B cell (primary cell): ENCODE results near the gene DLG1. TPM values are rescaled to one million over a fixed set of nuclear protein-coding genes. Genes with fewer than 3 reads are reported as not detected.

Source experiments
- ATAC-seq: fragments of 200-7000 bp; cut with Tn5 transposase; one replicate; pipeline ENCODE4 v1.10.0; 2021; ENCODE audit warnings: low read depth, mild to moderate bottlenecking, moderate number of reproducible peaks, moderate library complexity
- CTCF ChIA-PET: fragments of 350-600 bp; sonication (Branson Sonifier 250); formaldehyde crosslinking; loops from one replicate; lab custom pipeline; 2021; ENCODE audit warnings: antibody characterized with exemption, inconsistent platforms; lab: Charles Lee
- POLR2A ChIA-PET: fragments of 350-600 bp; sonication (Branson Sonifier 250); formaldehyde crosslinking; loops from one replicate; lab custom pipeline; 2021; ENCODE audit warnings: antibody characterized with exemption; lab: Charles Lee
- DNase-seq: peaks from one replicate; pipeline ENCODE4 v3.0.0; 2013
- H2AFZ ChIP-seq: 2 replicates; pipeline ENCODE4 v1.6.1; 2012; ENCODE audit warnings: mild to moderate bottlenecking, low read depth, low read length; ENCODE audit not compliant: insufficient read depth, poor library complexity, severe bottlenecking
- H3K27ac ChIP-seq, 2 donors: 1 replicate in 1 of 2; 2 replicates in 1 of 2; pipeline ENCODE4 v1.5.1; 2012 to 2013; ENCODE audit warnings: low read length in 2 of 2, mild to moderate bottlenecking in 2 of 2, moderate library complexity in 1 of 2
- H3K27me3 ChIP-seq, 4 experiments: fragments of 200-600 bp in 1 of 4; sonication (generic) in 1 of 4; replicated peaks in 1 of 4; 1 replicate in 2 of 4; 2 replicates in 2 of 4; pipeline versions ENCODE4 v1.6.1 to v1.7.0; 2013 to 2016; ENCODE audit warnings: low read length in 3 of 4, mild to moderate bottlenecking in 2 of 4, mixed read lengths in 1 of 4, moderate library complexity in 1 of 4; ENCODE audit not compliant: insufficient read depth in 4 of 4, control insufficient read depth in 3 of 4; ENCODE audit errors: control extremely low read depth in 1 of 4
- H3K36me3 ChIP-seq, 2 experiments: replicated peaks in 1 of 2; 1 replicate in 1 of 2; 2 replicates in 1 of 2; pipeline versions ENCODE4 v1.6.1 to v1.7.1; 2013; ENCODE audit warnings: low read length in 1 of 2; ENCODE audit not compliant: insufficient read depth in 2 of 2, control insufficient read depth in 1 of 2; ENCODE audit errors: control extremely low read depth in 1 of 2, extremely low read depth in 1 of 2
- H3K4me1 ChIP-seq, 2 donors: fragments of 200-600 bp in 1 of 2; sonication (generic) in 1 of 2; 1 replicate in 1 of 2; 2 replicates in 1 of 2; pipeline versions ENCODE4 v1.5.1 to v1.6.1; 2013 to 2017; ENCODE audit warnings: low read length in 2 of 2; ENCODE audit not compliant: control insufficient read depth in 2 of 2, insufficient read depth in 2 of 2
- H3K4me2 ChIP-seq: replicated peaks from 2 replicates; pipeline ENCODE3; 2012; ENCODE audit warnings: mild to moderate bottlenecking, low read depth, low read length; ENCODE audit not compliant: poor library complexity, severe bottlenecking
- H3K4me3 ChIP-seq, 5 experiments: fragments of 200-600 bp in 1 of 5; sonication (generic) in 1 of 5; 1 replicate in 3 of 5; 2 replicates in 2 of 5; pipeline versions ENCODE4 v1.5.1 to v1.7.0; 2011 to 2016; ENCODE audit warnings: low read length in 4 of 5, mild to moderate bottlenecking in 4 of 5, low read depth in 2 of 5, control low read depth in 1 of 5, moderate library complexity in 1 of 5; ENCODE audit not compliant: insufficient read depth in 1 of 5; ENCODE audit errors: control extremely low read depth in 1 of 5, extremely low read depth in 1 of 5
- H3K79me2 ChIP-seq: fragments of 200-600 bp; sonication (generic); one replicate; pipeline ENCODE4 v1.6.0; 2016; ENCODE audit warnings: low read length; ENCODE audit not compliant: control insufficient read depth, insufficient read depth
- H3K9ac ChIP-seq: fragments of 200-600 bp; sonication (generic); 2 replicates; pipeline ENCODE4 v1.6.1; 2017; ENCODE audit warnings: mild to moderate bottlenecking, low read length, moderate library complexity
- H3K9me3 ChIP-seq, 3 donors: one replicate each; pipeline versions ENCODE4 v1.6.1 to v1.7.1; 2013; ENCODE audit warnings: low read length in 2 of 3; ENCODE audit not compliant: control insufficient read depth in 2 of 3, insufficient read depth in 1 of 3; ENCODE audit errors: control extremely low read depth in 1 of 3
- H4K20me1 ChIP-seq: 2 replicates; pipeline ENCODE4 v1.6.0; 2012; ENCODE audit warnings: mild to moderate bottlenecking, low read length; ENCODE audit not compliant: insufficient read depth, control insufficient read depth, poor library complexity, severe bottlenecking
- H3K27ac Mint-ChIP-seq: one replicate; pipeline ENCODE4 v1.8.0; 2021; ENCODE audit warnings: mixed read lengths
- H3K27me3 Mint-ChIP-seq: one replicate; pipeline ENCODE4 v1.8.0; 2021; ENCODE audit warnings: mixed read lengths
- H3K4me1 Mint-ChIP-seq: one replicate; pipeline ENCODE4 v1.8.0; 2021; ENCODE audit warnings: mixed read lengths
- H3K4me3 Mint-ChIP-seq: one replicate; pipeline ENCODE4 v1.8.0; 2021; ENCODE audit warnings: mixed read lengths
- H3K9me3 Mint-ChIP-seq: one replicate; pipeline ENCODE4 v1.8.0; 2022; ENCODE audit warnings: mixed read lengths; ENCODE audit not compliant: insufficient read depth
- EZH2 ChIP-seq: IDR thresholded peaks from 2 replicates; pipeline ENCODE4 v1.6.1; 2012; ENCODE audit warnings: borderline replicate concordance, low read depth, mild to moderate bottlenecking, moderate library complexity, low read length; ENCODE audit not compliant: insufficient read depth, poor library complexity, severe bottlenecking
- WGBS: methylation state at CpG from one replicate; pipeline ENCODE4 v1.1.5; 2013; ENCODE audit warnings: missing lambda C conversion rate; ENCODE audit not compliant: insufficient coverage; 5-methylcytosine and 5-hydroxymethylcytosine counted together
- intact Hi-C: fragments of 100-400 bp; cut with micrococcal nuclease; formaldehyde crosslinking; loops from one replicate; pipeline ENCODE4 v1.10.0; 2022
- polyA plus RNA-seq: library from polyadenylated mRNA; depleted of rRNA; stranded (reverse); fragments of >200 nt; gene quantifications from 2 replicates; pipeline ENCODE4 v1.2.3, GENCODE V29; 2012
- total RNA-seq, 2 donors: library from RNA; stranded (reverse); fragments of 120-200 nt in 1 of 2; gene quantifications; 1 replicate in 1 of 2; 2 replicates in 1 of 2; pipeline versions ENCODE4 v1.2.3 to v1.2.4, GENCODE V29; 2013 to 2022
- TF ChIP-seq, protein P1 (sequence below): fragments of 200-600 bp; IDR thresholded peaks from one replicate; pipeline ENCODE4 v1.8.0; 2022; ENCODE audit warnings: antibody characterized with exemption, mild to moderate bottlenecking

The DLG1 gene
- total and polyA plus RNA-seq, 2 donors (not counting 1 experiment from before 2014, with no cell fraction given): 23.4 to 114 TPM

GRCh38 chr3:197325773-197326172 is 27.4 kb upstream of the DLG1 start:
- Histone ChIP-seq H2AFZ (no peak overlapping the region), H3K9ac (no peak overlapping the region), H3K36me3 (no peaks in the 10 kb centered on the region), H3K4me2 (no peak overlapping the region), H3K9me3 (peaks cover 0 to 2% (median 0%) of the 10 kb centered on the region in 3 donors), H3K79me2 (no peaks in the 10 kb centered on the region), H3K27me3 (peaks cover 0 to 11% (median 5%) of the 10 kb centered on the region in 4 experiments), H4K20me1 (no peaks in the 10 kb centered on the region), H3K4me3 (no peak overlapping the region), H3K4me1 (no peaks in the 10 kb centered on the region), H3K27ac (no peak overlapping the region)
- DNase-seq (no peak), ATAC-seq (no peak)
- TF ChIP-seq EZH2: no peak
- TF ChIP-seq, protein P1, sequence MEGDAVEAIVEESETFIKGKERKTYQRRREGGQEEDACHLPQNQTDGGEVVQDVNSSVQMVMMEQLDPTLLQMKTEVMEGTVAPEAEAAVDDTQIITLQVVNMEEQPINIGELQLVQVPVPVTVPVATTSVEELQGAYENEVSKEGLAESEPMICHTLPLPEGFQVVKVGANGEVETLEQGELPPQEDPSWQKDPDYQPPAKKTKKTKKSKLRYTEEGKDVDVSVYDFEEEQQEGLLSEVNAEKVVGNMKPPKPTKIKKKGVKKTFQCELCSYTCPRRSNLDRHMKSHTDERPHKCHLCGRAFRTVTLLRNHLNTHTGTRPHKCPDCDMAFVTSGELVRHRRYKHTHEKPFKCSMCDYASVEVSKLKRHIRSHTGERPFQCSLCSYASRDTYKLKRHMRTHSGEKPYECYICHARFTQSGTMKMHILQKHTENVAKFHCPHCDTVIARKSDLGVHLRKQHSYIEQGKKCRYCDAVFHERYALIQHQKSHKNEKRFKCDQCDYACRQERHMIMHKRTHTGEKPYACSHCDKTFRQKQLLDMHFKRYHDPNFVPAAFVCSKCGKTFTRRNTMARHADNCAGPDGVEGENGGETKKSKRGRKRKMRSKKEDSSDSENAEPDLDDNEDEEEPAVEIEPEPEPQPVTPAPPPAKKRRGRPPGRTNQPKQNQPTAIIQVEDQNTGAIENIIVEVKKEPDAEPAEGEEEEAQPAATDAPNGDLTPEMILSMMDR: no peak
- Mint-ChIP-seq H3K27ac (no peak overlapping the region), H3K27me3 (peaks cover 26% of the 10 kb centered on the region), H3K4me3 (no peak overlapping the region), H3K9me3 (peaks cover 2% of the 10 kb centered on the region), H3K4me1 (no peaks in the 10 kb centered on the region)
- POLR2A ChIA-PET: no interaction called here
- CTCF ChIA-PET: no interaction called here
- WGBS: 100% methylated on average over 3 of the region's 7 CpGs
- intact Hi-C loops: no loop called here

GRCh38 chr3:197322149-197322548 is 23.7 kb upstream of the DLG1 start:
- H3K27ac Mint-ChIP-seq: no peak overlapping the region
- Histone ChIP-seq H3K9me3 (peaks cover 0 to 2% (median 0%) of the 10 kb centered on the region in 3 donors), H3K4me2 (no peak overlapping the region), H3K27me3 (peaks cover 0 to 16% (median 9%) of the 10 kb centered on the region in 4 experiments), H2AFZ (no peak overlapping the region), H3K4me3 (no peak overlapping the region), H3K36me3 (no peaks in the 10 kb centered on the region), H4K20me1 (no peaks in the 10 kb centered on the region), H3K4me1 (no peaks in the 10 kb centered on the region), H3K9ac (no peak overlapping the region), H3K27ac (no peak overlapping the region), H3K79me2 (no peaks in the 10 kb centered on the region)
- DNase-seq: no peak
- H3K27me3 Mint-ChIP-seq: peaks cover 43% of the 10 kb centered on the region
- no peak overlapping the region for H3K4me3 Mint-ChIP-seq
- ChIA-PET POLR2A (no interaction called here), CTCF (no interaction called here)
- WGBS: no CpG with 5 or more reads among the region's 1 CpG
- H3K9me3 Mint-ChIP-seq: peaks cover 2% of the 10 kb centered on the region
- ATAC-seq: no peak
- no peaks in the 10 kb centered on the region for H3K4me1 Mint-ChIP-seq
- TF ChIP-seq, protein P1: no peak
- TF ChIP-seq EZH2: no peak
- intact Hi-C loops: no loop called here
